HuH-7 (cell line): ENCODE data around the gene CLSTN1.

Experiments used
- DNase-seq: peaks from one replicate; pipeline ENCODE4 v3.0.0; 2011; ENCODE audit warnings: low spot score

CLSTN1 gene

DNA sequence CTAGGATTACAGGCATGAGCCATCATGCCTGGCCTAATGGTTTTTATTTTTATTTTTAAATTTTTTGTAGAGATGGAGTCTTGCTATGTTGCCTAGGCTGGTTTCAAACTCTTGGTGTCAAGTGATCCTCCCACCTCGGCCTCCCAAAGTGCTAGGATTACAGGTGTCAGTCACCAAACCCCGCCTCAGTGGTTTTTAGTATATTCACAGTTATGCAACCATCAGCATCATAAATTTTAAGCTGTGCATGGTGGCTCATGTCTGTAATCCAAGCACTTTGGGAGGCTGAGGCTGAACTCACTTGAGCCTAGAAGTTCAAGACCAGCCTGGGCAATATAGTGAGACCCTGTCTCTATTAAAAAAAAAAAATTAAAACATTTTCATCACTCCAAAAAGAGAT, 143.7 kb downstream of the CLSTN1 start:
- no peak for DNase-seq
